Measurements from ENCODE around the gene PCTP. TPM values are rescaled to one million over a fixed set of nuclear protein-coding genes. Genes with fewer than 3 reads are reported as not detected.

Gene PCTP
- total RNA-seq, 1 donor from 2014 or later = 8.6 TPM

DNA sequence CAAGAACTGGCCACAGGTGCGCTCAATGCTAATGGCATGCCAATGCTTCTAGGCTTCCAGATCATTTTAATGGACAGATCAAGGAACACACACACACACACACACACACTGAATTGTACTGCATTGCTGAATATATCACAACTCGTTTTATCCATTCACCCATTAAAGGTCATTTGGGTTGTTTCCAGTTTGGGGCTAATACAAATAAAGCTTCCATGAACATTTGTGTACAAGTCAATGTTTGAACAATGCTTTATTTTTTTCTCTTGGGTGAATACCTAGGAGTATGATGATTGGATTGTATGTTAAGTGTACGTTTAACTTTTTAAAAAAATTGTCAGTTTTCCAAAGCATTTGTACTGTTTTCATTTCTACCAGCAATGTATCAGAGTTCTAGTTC lies 3.6 kb upstream of the PCTP start:
- intact Hi-C loops (cut with DNase I) = no loop called here
- H3K27me3 ChIP-seq = no peaks in the 10 kb centered on the region
- no peak for TF ChIP-seq POLR2AphosphoS5 (IDR thresholded peaks at IDR 0.05; ENCODE audit: insufficient read depth in 1 of 2, low read depth in 1 of 2)
- TF ChIP-seq, protein P1, sequence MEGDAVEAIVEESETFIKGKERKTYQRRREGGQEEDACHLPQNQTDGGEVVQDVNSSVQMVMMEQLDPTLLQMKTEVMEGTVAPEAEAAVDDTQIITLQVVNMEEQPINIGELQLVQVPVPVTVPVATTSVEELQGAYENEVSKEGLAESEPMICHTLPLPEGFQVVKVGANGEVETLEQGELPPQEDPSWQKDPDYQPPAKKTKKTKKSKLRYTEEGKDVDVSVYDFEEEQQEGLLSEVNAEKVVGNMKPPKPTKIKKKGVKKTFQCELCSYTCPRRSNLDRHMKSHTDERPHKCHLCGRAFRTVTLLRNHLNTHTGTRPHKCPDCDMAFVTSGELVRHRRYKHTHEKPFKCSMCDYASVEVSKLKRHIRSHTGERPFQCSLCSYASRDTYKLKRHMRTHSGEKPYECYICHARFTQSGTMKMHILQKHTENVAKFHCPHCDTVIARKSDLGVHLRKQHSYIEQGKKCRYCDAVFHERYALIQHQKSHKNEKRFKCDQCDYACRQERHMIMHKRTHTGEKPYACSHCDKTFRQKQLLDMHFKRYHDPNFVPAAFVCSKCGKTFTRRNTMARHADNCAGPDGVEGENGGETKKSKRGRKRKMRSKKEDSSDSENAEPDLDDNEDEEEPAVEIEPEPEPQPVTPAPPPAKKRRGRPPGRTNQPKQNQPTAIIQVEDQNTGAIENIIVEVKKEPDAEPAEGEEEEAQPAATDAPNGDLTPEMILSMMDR (IDR thresholded peaks at IDR 0.05) = no peak
- TF ChIP-seq POLR2A (IDR thresholded peaks at IDR 0.05) = no peak
- no peak overlapping the region for H3K4me3 ChIP-seq
- H3K9me3 ChIP-seq = no peaks in the 10 kb centered on the region
- DNase-seq (ENCODE audit: extremely low spot score in 2 of 2) = no peak
- no peak overlapping the region for H3K27ac ChIP-seq
- no peaks in the 10 kb centered on the region for H3K36me3 ChIP-seq
- H3K4me1 ChIP-seq = peaks cover 11% of the 10 kb centered on the region

DNA sequence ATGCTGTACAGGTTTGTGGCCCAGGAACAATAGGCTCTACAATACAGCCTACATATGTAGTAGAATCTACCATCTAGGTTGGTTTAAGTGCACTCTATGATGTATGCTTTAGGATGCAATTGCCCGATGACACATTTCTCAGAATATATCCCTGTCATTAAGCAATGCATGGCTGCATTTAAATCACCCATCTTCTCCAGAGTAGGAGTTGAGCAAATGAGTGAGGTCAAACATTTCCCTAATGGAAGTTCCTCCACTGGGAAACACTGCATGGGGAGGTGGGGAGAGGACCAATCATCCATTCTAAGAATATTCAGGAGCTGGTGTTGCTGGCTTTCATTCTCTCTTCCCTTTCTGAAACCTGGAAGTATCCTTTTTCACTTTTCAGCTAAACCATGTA lies 2.0 kb upstream of the PCTP start:
- intact Hi-C loops (cut with DNase I) = no loop called here
- TF ChIP-seq POLR2A (IDR thresholded peaks at IDR 0.05) (no peak), POLR2AphosphoS5 (IDR thresholded peaks at IDR 0.05; ENCODE audit: insufficient read depth in 1 of 2, low read depth in 1 of 2) (no peak)
- TF ChIP-seq, protein P1 (IDR thresholded peaks at IDR 0.05) = no peak
- H3K9me3 ChIP-seq = no peaks in the 10 kb centered on the region

DNA sequence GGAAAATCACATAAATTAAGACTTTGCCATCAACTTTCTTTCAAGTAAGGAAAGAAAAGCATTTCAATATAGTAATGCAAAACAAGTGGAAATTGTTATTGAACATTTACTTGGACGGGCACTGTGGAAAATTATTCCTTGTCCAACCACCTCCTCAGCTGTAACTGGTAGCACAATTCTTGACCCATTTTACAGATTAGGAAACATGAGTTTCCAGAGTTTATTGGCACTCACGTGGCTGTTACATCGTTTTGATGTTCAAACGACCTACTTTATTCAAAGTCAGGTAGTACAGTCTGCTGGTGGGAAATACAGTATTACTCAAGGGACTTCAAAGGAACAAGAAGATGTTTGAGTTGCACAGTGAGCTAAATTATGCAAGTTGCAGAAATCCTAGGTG lies 866 bp upstream of the PCTP start:
- Histone ChIP-seq H3K4me1 (peaks cover 29% of the 10 kb centered on the region), H3K9me3 (no peaks in the 10 kb centered on the region), H3K4me3 (no peak overlapping the region), H3K36me3 (no peaks in the 10 kb centered on the region), H3K27me3 (no peaks in the 10 kb centered on the region), H3K27ac (peak overlapping the region; percentile 84)
- no peak for TF ChIP-seq POLR2A (IDR thresholded peaks at IDR 0.05)
- TF ChIP-seq, protein P1 (IDR thresholded peaks at IDR 0.05) = no peak
- TF ChIP-seq POLR2AphosphoS5 (IDR thresholded peaks at IDR 0.05; ENCODE audit: insufficient read depth in 1 of 2, low read depth in 1 of 2) = no peak
- no peak for DNase-seq (ENCODE audit: extremely low spot score in 2 of 2)
- intact Hi-C loops (cut with DNase I) = no loop called here

More for the DNA sequence above, 2.0 kb upstream of the PCTP start:
- no peak overlapping the region for H3K27ac ChIP-seq
- H3K27me3 ChIP-seq = no peaks in the 10 kb centered on the region
- H3K4me1 ChIP-seq = peaks cover 27% of the 10 kb centered on the region
- no peak for DNase-seq (ENCODE audit: extremely low spot score in 2 of 2)
- H3K4me3 ChIP-seq = no peak overlapping the region
- H3K36me3 ChIP-seq = no peaks in the 10 kb centered on the region

DNA sequence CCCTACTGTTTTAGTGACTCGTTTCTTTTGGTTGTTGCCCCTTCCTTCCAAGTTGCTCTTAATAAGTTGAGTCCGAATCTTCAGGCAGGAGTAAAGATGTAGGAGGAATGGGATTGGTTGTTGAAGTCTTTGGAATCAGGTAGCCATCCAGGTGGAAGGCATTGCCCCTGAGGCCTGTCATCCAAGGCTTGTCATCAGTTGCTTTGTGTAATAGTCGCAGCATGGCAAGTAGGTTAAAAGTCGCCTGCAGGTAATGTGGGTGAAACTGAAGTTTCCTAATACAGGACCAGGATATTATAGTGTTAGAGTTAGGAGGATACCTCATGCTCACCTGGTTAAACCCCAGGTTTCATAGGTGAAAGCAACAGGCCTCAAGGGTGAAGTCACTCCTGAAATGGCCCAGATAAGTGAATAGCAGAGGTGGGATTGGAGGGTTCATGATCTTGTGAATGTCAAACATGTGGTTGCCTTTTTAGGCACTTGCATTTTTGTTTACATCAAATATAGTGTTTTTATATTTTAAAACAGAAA lies 934 bp downstream of the PCTP start:
- no peaks in the 10 kb centered on the region for H3K27me3 ChIP-seq
- intact Hi-C loops (cut with DNase I) = no loop called here
- H3K4me1 ChIP-seq = peaks cover 29% of the 10 kb centered on the region
- no peaks in the 10 kb centered on the region for H3K9me3 ChIP-seq
- H3K36me3 ChIP-seq = no peaks in the 10 kb centered on the region
- H3K4me3 ChIP-seq = peak overlapping the region; percentile 75 to 84
- H3K27ac ChIP-seq = peak overlapping the region; percentile 84
- TF ChIP-seq POLR2A (IDR thresholded peaks at IDR 0.05) = no peak
- TF ChIP-seq, protein P1 (IDR thresholded peaks at IDR 0.05) = no peak
- TF ChIP-seq POLR2AphosphoS5 (IDR thresholded peaks at IDR 0.05; ENCODE audit: insufficient read depth in 1 of 2, low read depth in 1 of 2) = no peak
- no peak for DNase-seq (ENCODE audit: extremely low spot score in 2 of 2)

DNA sequence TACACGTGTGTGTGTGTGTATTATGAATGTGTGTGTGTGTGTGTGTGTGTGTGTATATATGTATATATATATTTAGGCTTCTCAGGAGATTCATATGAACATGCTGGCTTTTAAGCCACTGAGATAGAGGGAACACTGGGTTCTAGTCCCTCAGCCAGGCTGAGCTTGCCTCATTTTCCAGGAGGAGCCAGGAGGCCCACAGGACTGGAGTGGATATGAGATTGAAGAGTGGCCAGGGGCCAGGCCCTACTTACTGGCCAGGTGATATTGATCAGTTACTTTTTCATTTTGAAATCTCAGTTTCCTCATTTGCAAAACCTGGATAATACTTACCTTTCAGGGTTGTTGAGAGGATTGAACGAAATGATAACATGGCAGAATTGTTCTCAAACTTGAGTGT lies 5.8 kb downstream of the PCTP start:
- TF ChIP-seq, protein P1 (IDR thresholded peaks at IDR 0.05) = no peak
- TF ChIP-seq POLR2AphosphoS5 (IDR thresholded peaks at IDR 0.05; ENCODE audit: insufficient read depth in 1 of 2, low read depth in 1 of 2) (no peak), POLR2A (IDR thresholded peaks at IDR 0.05) (no peak)
- no peak overlapping the region for H3K4me3 ChIP-seq
- H3K27me3 ChIP-seq = no peaks in the 10 kb centered on the region
- no peak for DNase-seq (ENCODE audit: extremely low spot score in 2 of 2)
- H3K36me3 ChIP-seq = no peaks in the 10 kb centered on the region
- H3K9me3 ChIP-seq = no peaks in the 10 kb centered on the region
- peaks cover 34% of the 10 kb centered on the region for H3K4me1 ChIP-seq
- H3K27ac ChIP-seq = no peak overlapping the region
- intact Hi-C loops (cut with DNase I) = no loop called here

Measured in vagina (tissue), 2 donors.